ENCODE data around the gene SCP2.
A peak's percentile ranks its signal among the peaks of the same experiment; 100 is the strongest.

DNA sequence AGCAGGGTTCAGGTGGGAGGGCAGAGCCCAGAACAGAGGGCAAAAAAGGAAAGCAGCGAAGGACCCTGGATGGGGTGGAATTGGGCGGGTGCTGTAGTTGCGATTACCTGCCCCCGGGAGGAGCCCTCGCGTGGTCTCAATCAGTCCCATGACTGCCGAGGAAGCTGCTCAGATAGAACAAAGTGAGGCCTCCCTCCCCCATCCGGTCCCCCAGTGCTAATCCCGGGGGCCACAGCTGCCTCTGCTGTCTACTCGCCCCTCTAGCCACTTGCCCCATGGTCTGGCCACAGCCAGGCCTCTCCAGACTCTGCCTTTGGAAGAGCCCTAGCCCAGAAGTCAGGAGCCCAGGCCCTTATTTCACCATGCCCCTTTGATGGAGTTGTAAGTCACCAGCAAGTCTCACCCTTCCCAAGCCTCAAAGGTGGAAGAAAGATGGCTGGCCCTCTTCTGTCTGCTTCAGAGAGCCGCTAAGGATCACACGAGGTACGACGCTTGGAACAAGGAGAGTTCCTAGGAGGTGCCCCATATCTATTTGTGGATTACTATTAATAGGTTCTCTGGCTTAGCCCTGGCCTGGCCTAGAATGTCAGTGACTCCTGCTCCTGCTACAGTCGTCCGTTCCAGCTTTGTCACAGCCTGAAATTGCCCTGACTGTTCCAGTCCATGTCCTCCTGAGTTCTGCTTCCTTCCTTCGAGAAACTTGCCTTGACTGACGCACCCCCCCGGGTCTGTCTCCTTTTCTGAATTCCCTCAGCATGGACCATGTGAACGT is 22.0 kb upstream of the SCP2 start:
- TF ChIP-seq, protein P1, sequence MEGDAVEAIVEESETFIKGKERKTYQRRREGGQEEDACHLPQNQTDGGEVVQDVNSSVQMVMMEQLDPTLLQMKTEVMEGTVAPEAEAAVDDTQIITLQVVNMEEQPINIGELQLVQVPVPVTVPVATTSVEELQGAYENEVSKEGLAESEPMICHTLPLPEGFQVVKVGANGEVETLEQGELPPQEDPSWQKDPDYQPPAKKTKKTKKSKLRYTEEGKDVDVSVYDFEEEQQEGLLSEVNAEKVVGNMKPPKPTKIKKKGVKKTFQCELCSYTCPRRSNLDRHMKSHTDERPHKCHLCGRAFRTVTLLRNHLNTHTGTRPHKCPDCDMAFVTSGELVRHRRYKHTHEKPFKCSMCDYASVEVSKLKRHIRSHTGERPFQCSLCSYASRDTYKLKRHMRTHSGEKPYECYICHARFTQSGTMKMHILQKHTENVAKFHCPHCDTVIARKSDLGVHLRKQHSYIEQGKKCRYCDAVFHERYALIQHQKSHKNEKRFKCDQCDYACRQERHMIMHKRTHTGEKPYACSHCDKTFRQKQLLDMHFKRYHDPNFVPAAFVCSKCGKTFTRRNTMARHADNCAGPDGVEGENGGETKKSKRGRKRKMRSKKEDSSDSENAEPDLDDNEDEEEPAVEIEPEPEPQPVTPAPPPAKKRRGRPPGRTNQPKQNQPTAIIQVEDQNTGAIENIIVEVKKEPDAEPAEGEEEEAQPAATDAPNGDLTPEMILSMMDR (IDR thresholded peaks at IDR 0.05; ENCODE audit: borderline replicate concordance, extremely low read depth, low read length, poor library complexity, severe bottlenecking) = peak; percentile 77
- TF ChIP-seq EZH2 (IDR thresholded peaks at IDR 0.05; ENCODE audit: borderline replicate concordance, low read depth, low read length, severe bottlenecking) = no peak

Measured in DND-41 (cell line).